HEK293T (cell line): ENCODE results near the gene COX6A2.
"Not testable (repeated sequence)": the region's sequence is repeated elsewhere in the genome, so short reads cannot be mapped to it uniquely, and the experiment has no call there.

Experiments used
- FOXK2 ChIP-seq: fragments of 450-650 bp; IDR thresholded peaks from 2 replicates; pipeline ENCODE4 v1.6.1; 2016; ENCODE audit warnings: mild to moderate bottlenecking
- FOXM1 ChIP-seq: fragments of 450-650 bp; IDR thresholded peaks from 2 replicates; pipeline ENCODE4 v1.6.1; 2017; ENCODE audit warnings: mild to moderate bottlenecking, borderline replicate concordance
- PKNOX1 ChIP-seq: fragments of 450-650 bp; IDR thresholded peaks from 2 replicates; pipeline ENCODE4 v1.6.1; 2016
- SUZ12 ChIP-seq: fragments of 450-650 bp; IDR thresholded peaks from 2 replicates; pipeline ENCODE4 v1.6.1; 2016; ENCODE audit warnings: mild to moderate bottlenecking

DNA sequence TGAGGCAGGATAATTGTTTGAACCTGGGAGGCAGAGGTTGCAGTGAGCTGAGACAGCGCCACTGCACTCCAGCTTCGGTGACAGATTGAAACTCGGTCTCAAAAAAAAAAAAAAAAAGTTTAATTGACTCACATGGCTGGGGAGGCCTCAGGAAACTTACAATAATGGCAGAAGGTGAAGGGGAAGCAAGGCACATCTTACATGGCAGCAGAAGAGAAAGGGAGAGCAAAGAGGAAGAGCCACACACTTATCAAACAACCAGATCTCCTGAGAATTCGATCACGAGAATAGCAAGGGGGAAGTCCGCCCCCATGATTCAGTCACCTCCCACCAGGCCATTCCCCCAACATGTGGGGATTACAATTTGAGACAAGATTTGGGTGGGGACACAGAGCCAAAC is 17.8 kb upstream of the COX6A2 start:
- not testable (repeated sequence) for TF ChIP-seq SUZ12, PKNOX1, FOXK2, FOXM1
